Panc1 (cell line): Measurements from ENCODE around the gene ABCC3. TPM values are rescaled to one million over a fixed set of nuclear protein-coding genes. Genes with fewer than 3 reads are reported as not detected.

Source experiments
- ATAC-seq: fragments of 200-7000 bp; cut with Tn5 transposase; 2 replicates; pipeline ENCODE4 v1.9.1; 2020; ENCODE audit warnings: mild to moderate bottlenecking, moderate library complexity
- BruUV-seq: library from RNA; stranded (reverse); fragments of 400-500 nt; replicated peaks from 2 replicates; lab custom pipeline; 2021; lab: Mats Ljungman, UMichigan
- CTCF ChIA-PET: fragments of 300-600 bp; sonication (Branson Sonifier 250); formaldehyde crosslinking; loops from one replicate; lab custom pipeline; 2022; ENCODE audit warnings: antibody characterized with exemption; lab: Charles Lee
- POLR2A ChIA-PET: fragments of 300-600 bp; sonication (Branson Sonifier 250); formaldehyde crosslinking; loops from one replicate; lab custom pipeline; 2022; ENCODE audit warnings: antibody characterized with exemption; lab: Charles Lee
- DNase-seq: peaks from one replicate; pipeline ENCODE4 v3.0.0-alpha.2; 2010; ENCODE audit warnings: low read depth, low spot score
- H3K27ac ChIP-seq: 2 replicates; pipeline ENCODE4 v1.5.1; 2011; ENCODE audit warnings: mild to moderate bottlenecking, low read length, inconsistent platforms
- H3K27me3 ChIP-seq: fragments of 200-500 bp; sonication (Bioruptor generic); 2 replicates; pipeline ENCODE4 v1.6.0; 2014; ENCODE audit warnings: low read length, inconsistent platforms; ENCODE audit not compliant: control insufficient read depth, insufficient read depth
- H3K36me3 ChIP-seq: fragments of 200-500 bp; sonication (Bioruptor generic); 2 replicates; pipeline ENCODE4 v1.5.1; 2014; ENCODE audit warnings: inconsistent platforms, mild to moderate bottlenecking, low read length, moderate library complexity; ENCODE audit not compliant: control insufficient read depth, insufficient read depth
- H3K4me1 ChIP-seq: 2 replicates; pipeline ENCODE4 v1.5.1; 2011; ENCODE audit warnings: inconsistent platforms, mild to moderate bottlenecking, low read length, moderate library complexity; ENCODE audit not compliant: control insufficient read depth, insufficient read depth
- H3K4me3 ChIP-seq, 2 experiments: 2 replicates each; pipeline ENCODE4 v1.5.1; 2011 to 2012; ENCODE audit warnings: low read depth in 2 of 2, low read length in 2 of 2, mild to moderate bottlenecking in 2 of 2, inconsistent platforms in 1 of 2, moderate library complexity in 1 of 2
- H3K9me3 ChIP-seq: fragments of 200-500 bp; sonication (Bioruptor generic); 2 replicates; pipeline ENCODE4 v1.5.1; 2014; ENCODE audit warnings: low read depth, mild to moderate bottlenecking, inconsistent platforms, low read length, moderate library complexity; ENCODE audit not compliant: control insufficient read depth, insufficient read depth
- POLR2AphosphoS5 ChIP-seq: IDR thresholded peaks from 2 replicates; pipeline ENCODE4 v1.6.1; 2012; ENCODE audit warnings: mild to moderate bottlenecking, low read depth, low read length, moderate library complexity
- SIN3A ChIP-seq: IDR thresholded peaks from 2 replicates; pipeline ENCODE4 v1.6.1; 2012; ENCODE audit warnings: low read depth, mild to moderate bottlenecking, low read length, moderate library complexity, borderline replicate concordance; ENCODE audit not compliant: insufficient read depth
- TCF7L2 ChIP-seq: IDR thresholded peaks from 2 replicates; pipeline ENCODE4 v1.6.1; 2011; ENCODE audit warnings: mild to moderate bottlenecking, low read depth, low read length, inconsistent platforms
- in situ Hi-C: cut with HindIII; loops from 2 replicates; pipeline ENCODE4 v1.10.0; 2016; ENCODE audit warnings: low sequenced_read_pairs, low pct_unique_long_range_greater_than_20kb
- intact Hi-C: fragments of 100-400 bp; cut with micrococcal nuclease; formaldehyde crosslinking; loops from one replicate; pipeline ENCODE4 v1.10.0; 2022; ENCODE audit not compliant: unreplicated experiment
- total RNA-seq: library from RNA; stranded (reverse); gene quantifications from one replicate; pipeline ENCODE4 v1.2.1, GENCODE V29; 2021; ENCODE audit not compliant: unreplicated experiment
- TF ChIP-seq, protein P1 (sequence below): fragments of 450-650 bp; IDR thresholded peaks from 2 replicates; pipeline ENCODE4 v1.5.1; 2017; ENCODE audit warnings: mild to moderate bottlenecking
- TF ChIP-seq, protein P2 (sequence below), 2 experiments: IDR thresholded peaks; 2 replicates each; pipeline ENCODE4 v1.6.1; 2011 to 2012; ENCODE audit warnings: low read depth in 2 of 2, control low read depth in 1 of 2, low read length in 1 of 2, mild to moderate bottlenecking in 1 of 2, moderate library complexity in 1 of 2; ENCODE audit not compliant: insufficient read depth in 1 of 2

Gene ABCC3
- total RNA-seq, 1 experiment from 2014 or later, result 128 TPM

DNA sequence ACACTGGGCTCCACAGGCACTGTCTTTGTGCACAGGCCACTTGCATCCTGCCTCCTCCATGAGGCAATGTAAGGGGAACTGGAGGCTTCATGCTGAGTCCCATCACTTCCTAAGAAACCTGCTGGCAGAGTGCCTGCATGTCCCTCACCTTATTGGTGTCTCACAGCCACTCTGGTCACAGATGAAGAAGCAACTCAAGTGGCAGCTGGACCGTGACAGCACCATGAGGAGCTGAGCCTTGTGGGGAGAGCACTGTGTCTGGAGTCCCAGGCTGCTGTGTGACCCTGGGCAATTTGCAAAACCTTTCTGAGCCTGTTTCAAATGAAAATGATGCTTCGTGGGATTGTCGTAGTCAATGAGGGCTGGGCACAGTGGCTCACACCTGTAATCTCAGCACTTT lies 53.6 kb downstream of the ABCC3 start:
- Histone ChIP-seq H3K9me3 (no peaks in the 10 kb centered on the region), H3K27ac (no peak overlapping the region), H3K4me1 (peaks cover 75% of the 10 kb centered on the region), H3K27me3 (no peaks in the 10 kb centered on the region), H3K36me3 (no peaks in the 10 kb centered on the region), H3K4me3 (no peak overlapping the region)
- POLR2A ChIA-PET, result no interaction called here
- DNase-seq (no peak), ATAC-seq (no peak)
- TF ChIP-seq TCF7L2, result no peak
- TF ChIP-seq SIN3A, result no peak
- TF ChIP-seq POLR2AphosphoS5, result no peak
- TF ChIP-seq, protein P1, sequence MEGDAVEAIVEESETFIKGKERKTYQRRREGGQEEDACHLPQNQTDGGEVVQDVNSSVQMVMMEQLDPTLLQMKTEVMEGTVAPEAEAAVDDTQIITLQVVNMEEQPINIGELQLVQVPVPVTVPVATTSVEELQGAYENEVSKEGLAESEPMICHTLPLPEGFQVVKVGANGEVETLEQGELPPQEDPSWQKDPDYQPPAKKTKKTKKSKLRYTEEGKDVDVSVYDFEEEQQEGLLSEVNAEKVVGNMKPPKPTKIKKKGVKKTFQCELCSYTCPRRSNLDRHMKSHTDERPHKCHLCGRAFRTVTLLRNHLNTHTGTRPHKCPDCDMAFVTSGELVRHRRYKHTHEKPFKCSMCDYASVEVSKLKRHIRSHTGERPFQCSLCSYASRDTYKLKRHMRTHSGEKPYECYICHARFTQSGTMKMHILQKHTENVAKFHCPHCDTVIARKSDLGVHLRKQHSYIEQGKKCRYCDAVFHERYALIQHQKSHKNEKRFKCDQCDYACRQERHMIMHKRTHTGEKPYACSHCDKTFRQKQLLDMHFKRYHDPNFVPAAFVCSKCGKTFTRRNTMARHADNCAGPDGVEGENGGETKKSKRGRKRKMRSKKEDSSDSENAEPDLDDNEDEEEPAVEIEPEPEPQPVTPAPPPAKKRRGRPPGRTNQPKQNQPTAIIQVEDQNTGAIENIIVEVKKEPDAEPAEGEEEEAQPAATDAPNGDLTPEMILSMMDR, result no peak
- TF ChIP-seq, protein P2, sequence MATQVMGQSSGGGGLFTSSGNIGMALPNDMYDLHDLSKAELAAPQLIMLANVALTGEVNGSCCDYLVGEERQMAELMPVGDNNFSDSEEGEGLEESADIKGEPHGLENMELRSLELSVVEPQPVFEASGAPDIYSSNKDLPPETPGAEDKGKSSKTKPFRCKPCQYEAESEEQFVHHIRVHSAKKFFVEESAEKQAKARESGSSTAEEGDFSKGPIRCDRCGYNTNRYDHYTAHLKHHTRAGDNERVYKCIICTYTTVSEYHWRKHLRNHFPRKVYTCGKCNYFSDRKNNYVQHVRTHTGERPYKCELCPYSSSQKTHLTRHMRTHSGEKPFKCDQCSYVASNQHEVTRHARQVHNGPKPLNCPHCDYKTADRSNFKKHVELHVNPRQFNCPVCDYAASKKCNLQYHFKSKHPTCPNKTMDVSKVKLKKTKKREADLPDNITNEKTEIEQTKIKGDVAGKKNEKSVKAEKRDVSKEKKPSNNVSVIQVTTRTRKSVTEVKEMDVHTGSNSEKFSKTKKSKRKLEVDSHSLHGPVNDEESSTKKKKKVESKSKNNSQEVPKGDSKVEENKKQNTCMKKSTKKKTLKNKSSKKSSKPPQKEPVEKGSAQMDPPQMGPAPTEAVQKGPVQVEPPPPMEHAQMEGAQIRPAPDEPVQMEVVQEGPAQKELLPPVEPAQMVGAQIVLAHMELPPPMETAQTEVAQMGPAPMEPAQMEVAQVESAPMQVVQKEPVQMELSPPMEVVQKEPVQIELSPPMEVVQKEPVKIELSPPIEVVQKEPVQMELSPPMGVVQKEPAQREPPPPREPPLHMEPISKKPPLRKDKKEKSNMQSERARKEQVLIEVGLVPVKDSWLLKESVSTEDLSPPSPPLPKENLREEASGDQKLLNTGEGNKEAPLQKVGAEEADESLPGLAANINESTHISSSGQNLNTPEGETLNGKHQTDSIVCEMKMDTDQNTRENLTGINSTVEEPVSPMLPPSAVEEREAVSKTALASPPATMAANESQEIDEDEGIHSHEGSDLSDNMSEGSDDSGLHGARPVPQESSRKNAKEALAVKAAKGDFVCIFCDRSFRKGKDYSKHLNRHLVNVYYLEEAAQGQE (IDR thresholded peaks at IDR 0.05; ENCODE audit: insufficient read depth in 1 of 2, low read depth in 2 of 2, low read length in 1 of 2), result no peak
- no TSS peak for BruUV-seq
- CTCF ChIA-PET, result no interaction called here
- intact Hi-C loops (no loop called here), in situ Hi-C loops (no loop called here)

DNA sequence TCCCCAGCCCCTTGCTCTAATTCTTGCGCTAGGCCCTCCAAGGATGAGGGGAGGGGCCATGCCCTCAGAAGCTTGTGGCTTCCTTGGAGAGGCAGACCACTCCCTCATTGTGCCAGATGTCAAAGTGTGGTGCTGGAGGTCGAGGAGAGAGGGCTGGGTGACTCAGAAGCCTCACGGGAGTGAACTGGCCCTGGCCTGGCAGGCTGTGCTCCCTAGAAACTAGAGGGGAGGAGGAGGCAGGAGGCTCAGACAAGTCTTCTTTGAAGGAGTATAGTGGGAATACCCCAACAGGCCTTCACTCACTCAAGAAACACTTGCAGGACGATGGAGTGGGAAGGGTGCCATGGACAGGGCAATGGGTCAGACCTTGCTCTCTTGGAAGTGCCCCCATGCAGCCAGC lies 54.6 kb downstream of the ABCC3 start:
- in situ Hi-C loops, result no loop called here
- TF ChIP-seq POLR2AphosphoS5 (no peak), SIN3A (no peak), TCF7L2 (no peak)
- TF ChIP-seq, protein P2 (IDR thresholded peaks at IDR 0.05; ENCODE audit: insufficient read depth in 1 of 2, low read depth in 2 of 2, low read length in 1 of 2), result no peak
- TF ChIP-seq, protein P1, result no peak
- H3K36me3 ChIP-seq, result peaks cover 1% of the 10 kb centered on the region
- peaks cover 83% of the 10 kb centered on the region for H3K4me1 ChIP-seq
- intact Hi-C loops, result no loop called here
- H3K9me3 ChIP-seq, result no peaks in the 10 kb centered on the region
- ATAC-seq (peak; percentile 16; the same call in 1 of the 2 replicates), DNase-seq (no peak)
- H3K4me3 ChIP-seq, result no peak overlapping the region
- H3K27ac ChIP-seq, result peak overlapping the region; percentile 29
- no peaks in the 10 kb centered on the region for H3K27me3 ChIP-seq
- no TSS peak for BruUV-seq
- ChIA-PET CTCF (interaction anchor here (0.6 kb wide), 1 partner anchor 29 kb away, joined by 10 read pairs; no protein-coding TSS in a partner anchor), POLR2A (no interaction called here)
